ENCODE data around the gene ZNF202.

The ZNF202 gene

DNA sequence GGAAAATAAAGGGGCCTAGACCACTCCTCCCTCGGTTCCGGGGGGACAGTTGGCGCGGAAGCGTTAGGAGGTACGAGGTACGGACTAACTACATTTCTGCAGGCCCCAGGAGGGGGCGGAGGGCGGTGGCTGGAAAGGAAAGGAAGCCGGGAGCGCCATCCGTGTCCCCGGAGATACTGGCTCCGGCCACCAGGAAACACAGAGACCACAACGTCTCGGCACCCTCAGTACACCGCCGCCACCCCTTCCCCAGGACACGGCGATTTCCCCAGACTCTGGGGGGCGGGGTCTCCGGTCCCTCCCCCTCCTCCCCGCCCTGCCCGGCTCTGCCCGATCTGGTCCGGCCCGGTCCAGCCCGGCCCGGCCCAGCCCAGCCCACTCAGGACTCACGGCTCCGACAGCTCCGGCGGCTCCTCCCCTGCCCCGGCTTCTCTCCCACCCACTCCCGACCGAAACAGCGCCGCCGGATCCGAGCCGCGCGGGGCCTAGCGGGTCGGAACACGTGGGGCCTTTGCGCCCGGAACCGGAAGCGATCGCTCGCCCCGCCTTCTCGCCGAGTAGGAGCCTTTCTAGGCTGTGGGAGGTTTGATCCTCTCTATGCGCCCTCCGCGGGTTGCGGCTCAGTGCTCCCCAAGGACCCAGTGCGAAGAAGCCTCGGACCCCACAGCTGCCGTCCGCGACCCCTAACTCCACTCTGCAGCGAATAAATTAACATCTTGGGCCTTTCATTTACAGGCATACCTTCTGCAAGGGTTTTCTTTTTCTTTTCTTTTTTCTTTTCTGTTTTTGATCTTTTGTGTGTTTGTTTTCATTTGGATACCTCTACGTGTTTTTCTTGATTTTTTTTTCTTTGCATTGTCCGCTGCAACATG, at the start of gene ZNF202:
Gene ZNF202, minus strand, starts transcription at position 502 of the 872 bp plus-strand sequence. CDS start 10,772 bp downstream, outside the sequence.
- Histone ChIP-seq H3K4me2 (peak within 1 kb of the TSS; percentile 86 to 97 (median 92)), H3K27ac (peak within 1 kb of the TSS; percentile 83 to 96 (median 92)), H3K36me3 (peaks cover 30 to 40% (median 38%) of the 10 kb centered on the region in 11 experiments), H4K20me1 (peaks cover 0 to 47% (median 4%) of the 10 kb centered on the region in 11 experiments; a peak in 8 of 22 replicates), H3K4me1 (peaks cover 15 to 25% (median 20%) of the 10 kb centered on the region in 10 experiments), H3K27me3 (no peaks in the 10 kb centered on the region), H3K4me3 (peak within 1 kb of the TSS; percentile 74 to 91 (median 84)), H3K9ac (peak within 1 kb of the TSS; percentile 90 to 96 (median 94)), H3K9me3 (replicated peaks in 1 of 11) (peaks cover 7 to 27% (median 23%) of the 10 kb centered on the region in 11 experiments; a peak in 20 of 22 replicates)
- no peak for TF ChIP-seq Cebpa-rat (IDR thresholded peaks at IDR 0.05)

GRCh38 chr11:123783536-123783935, 42.1 kb upstream of the ZNF202 start:
- no peaks in the 10 kb centered on the region for H4K20me1 ChIP-seq
- no peaks in the 10 kb centered on the region for H3K27me3 ChIP-seq
- H3K9ac ChIP-seq, result no peak overlapping the region
- H3K27ac ChIP-seq, result no peak overlapping the region
- H3K4me3 ChIP-seq, result no peak overlapping the region
- no peak overlapping the region for H3K4me2 ChIP-seq
- H3K4me1 ChIP-seq, result peaks cover 0 to 10% (median 8%) of the 10 kb centered on the region in 10 experiments; a peak in 13 of 20 replicates
- no peak for TF ChIP-seq Cebpa-rat (IDR thresholded peaks at IDR 0.05)
- H3K36me3 ChIP-seq, result no peaks in the 10 kb centered on the region
- H3K9me3 ChIP-seq (replicated peaks in 1 of 11), result peaks cover 4 to 10% (median 9%) of the 10 kb centered on the region in 11 experiments; a peak in 12 of 22 replicates

DNA sequence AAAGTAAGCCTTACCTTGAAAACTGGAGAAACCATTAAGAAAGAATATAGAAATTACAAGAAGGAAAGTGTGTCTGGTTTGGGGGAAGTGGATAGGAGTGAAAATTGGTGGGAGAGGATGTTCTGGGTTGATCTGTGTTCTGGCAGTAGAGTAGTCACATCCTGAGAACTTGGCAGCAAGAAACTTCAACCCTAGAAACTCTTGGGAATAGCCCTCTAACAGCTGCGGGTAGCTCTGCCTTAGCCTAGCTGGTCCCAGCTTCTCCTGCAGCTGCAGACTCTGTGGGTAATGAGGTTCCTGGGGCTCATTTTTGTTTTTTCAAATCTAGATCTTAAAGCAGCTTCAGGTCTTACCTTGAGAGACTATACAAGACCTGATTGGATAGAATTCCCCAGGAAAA, 37.1 kb upstream of the ZNF202 start:
- peaks cover 5 to 19% (median 16%) of the 10 kb centered on the region in 11 experiments; a peak in 19 of 22 replicates for H3K9me3 ChIP-seq (replicated peaks in 1 of 11)
- H3K4me2 ChIP-seq, result peak overlapping the region in 8 of 11 experiments; percentile 5 to 52 (median 28); a peak in 13 of 22 replicates
- H3K27ac ChIP-seq, result no peak overlapping the region
- peaks cover 0 to 17% (median 13%) of the 10 kb centered on the region in 10 experiments; a peak in 13 of 20 replicates for H3K4me1 ChIP-seq
- H3K27me3 ChIP-seq, result no peaks in the 10 kb centered on the region
- no peaks in the 10 kb centered on the region for H4K20me1 ChIP-seq
- no peak for TF ChIP-seq Cebpa-rat (IDR thresholded peaks at IDR 0.05)
- no peak overlapping the region for H3K9ac ChIP-seq
- H3K36me3 ChIP-seq, result no peaks in the 10 kb centered on the region
- H3K4me3 ChIP-seq, result no peak overlapping the region

DNA sequence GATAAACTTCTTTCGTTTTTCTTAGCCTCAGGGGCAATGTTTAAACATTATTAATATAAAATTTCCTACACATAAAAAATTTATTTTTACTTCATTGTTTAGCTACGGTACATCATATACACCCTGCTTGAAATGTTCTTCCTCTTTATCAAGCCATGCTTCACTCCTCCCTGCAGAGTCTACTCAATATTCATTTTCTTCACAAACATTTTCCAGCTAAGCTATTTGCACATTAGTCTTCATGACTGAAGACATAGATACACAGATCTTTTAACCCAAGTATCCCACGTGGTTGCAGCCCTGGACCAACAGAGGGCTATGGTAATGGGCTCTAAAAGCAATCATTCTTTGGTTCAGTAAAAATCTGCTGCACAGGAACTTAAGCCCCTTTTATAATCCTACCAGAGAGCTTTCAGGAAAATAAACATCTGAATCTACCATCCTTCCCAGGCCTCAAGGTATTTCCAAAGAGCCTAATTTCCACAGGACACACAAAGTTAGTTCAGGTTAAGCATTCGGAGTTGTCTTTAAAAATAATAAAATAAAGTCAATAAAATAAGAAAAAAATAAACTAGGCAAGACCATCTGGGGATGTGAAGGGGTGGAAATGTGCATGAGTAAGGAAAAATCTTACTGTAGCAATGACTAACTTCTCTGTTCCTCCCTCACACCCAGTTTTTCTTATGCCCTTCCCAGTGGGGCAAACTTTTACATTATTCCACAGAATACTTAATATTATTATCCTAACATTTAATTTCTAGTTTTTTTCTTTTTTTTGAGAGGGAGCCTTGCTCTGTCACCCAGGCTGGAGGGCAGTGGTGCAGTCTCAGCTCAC, 34.5 kb upstream of the ZNF202 start:
- TF ChIP-seq Cebpa-rat (IDR thresholded peaks at IDR 0.05), result no peak
- no peak overlapping the region for H3K27ac ChIP-seq
- no peaks in the 10 kb centered on the region for H4K20me1 ChIP-seq
- H3K4me1 ChIP-seq, result peaks cover 0 to 17% (median 13%) of the 10 kb centered on the region in 10 experiments; a peak in 13 of 20 replicates
- H3K9me3 ChIP-seq (replicated peaks in 1 of 11), result peaks cover 17 to 42% (median 34%) of the 10 kb centered on the region in 11 experiments
- H3K4me2 ChIP-seq, result no peak overlapping the region
- no peaks in the 10 kb centered on the region for H3K27me3 ChIP-seq
- H3K4me3 ChIP-seq, result no peak overlapping the region
- H3K9ac ChIP-seq, result no peak overlapping the region
- H3K36me3 ChIP-seq, result no peaks in the 10 kb centered on the region

DNA sequence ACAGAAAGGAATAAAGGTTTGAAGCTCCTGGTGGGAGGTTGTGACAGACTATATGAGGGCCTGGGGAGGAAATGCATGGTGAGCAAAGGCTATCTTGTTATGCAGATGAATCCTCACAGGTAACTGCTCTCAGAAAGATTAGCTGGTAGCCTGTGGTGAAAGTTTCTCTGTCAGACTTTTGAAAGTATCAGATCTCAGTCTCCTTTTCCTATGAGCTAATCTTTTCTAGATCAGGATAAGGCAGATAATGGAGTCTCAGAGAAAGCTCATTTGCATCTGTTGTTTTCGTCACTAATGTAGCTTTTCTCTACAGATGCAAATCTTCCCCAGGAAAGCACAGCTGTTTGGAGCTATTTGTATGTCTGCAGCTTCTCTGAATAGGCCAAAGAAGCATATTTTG, 33.8 kb upstream of the ZNF202 start:
- no peaks in the 10 kb centered on the region for H4K20me1 ChIP-seq
- no peaks in the 10 kb centered on the region for H3K36me3 ChIP-seq
- H3K27ac ChIP-seq, result no peak overlapping the region
- TF ChIP-seq Cebpa-rat (IDR thresholded peaks at IDR 0.05), result no peak
- peaks cover 20 to 43% (median 37%) of the 10 kb centered on the region in 11 experiments for H3K9me3 ChIP-seq (replicated peaks in 1 of 11)
- H3K4me3 ChIP-seq, result no peak overlapping the region
- no peak overlapping the region for H3K4me2 ChIP-seq
- peaks cover 0 to 17% (median 13%) of the 10 kb centered on the region in 10 experiments; a peak in 13 of 20 replicates for H3K4me1 ChIP-seq
- no peak overlapping the region for H3K9ac ChIP-seq
- H3K27me3 ChIP-seq, result no peaks in the 10 kb centered on the region

- Histone ChIP-seq H3K4me3 (no peak overlapping the region), H4K20me1 (no peaks in the 10 kb centered on the region), H3K4me1 (peaks cover 0 to 12% (median 9%) of the 10 kb centered on the region in 10 experiments; a peak in 12 of 20 replicates), H3K27ac (no peak overlapping the region), H3K36me3 (no peaks in the 10 kb centered on the region), H3K27me3 (no peaks in the 10 kb centered on the region), H3K9me3 (replicated peaks in 1 of 11) (peaks cover 20 to 43% (median 37%) of the 10 kb centered on the region in 11 experiments), H3K9ac (no peak overlapping the region), H3K4me2 (no peak overlapping the region)
- TF ChIP-seq Cebpa-rat (IDR thresholded peaks at IDR 0.05), result no peak
These were observed 32.5 kb upstream of the ZNF202 start for GRCh38 chr11:123773959-123774358.

- no peak overlapping the region for H3K4me3 ChIP-seq
- no peak overlapping the region for H3K4me2 ChIP-seq
- no peaks in the 10 kb centered on the region for H4K20me1 ChIP-seq
- no peaks in the 10 kb centered on the region for H3K27me3 ChIP-seq
- peaks cover 0 to 3% (median 0%) of the 10 kb centered on the region in 10 experiments; a peak in 2 of 20 replicates for H3K4me1 ChIP-seq
- H3K9ac ChIP-seq, result no peak overlapping the region
- TF ChIP-seq Cebpa-rat (IDR thresholded peaks at IDR 0.05), result no peak
- H3K27ac ChIP-seq, result no peak overlapping the region
- no peaks in the 10 kb centered on the region for H3K36me3 ChIP-seq
- peaks cover 20 to 43% (median 37%) of the 10 kb centered on the region in 11 experiments for H3K9me3 ChIP-seq (replicated peaks in 1 of 11)
These were observed 31.6 kb upstream of the ZNF202 start for GRCh38 chr11:123773026-123773425.

DNA sequence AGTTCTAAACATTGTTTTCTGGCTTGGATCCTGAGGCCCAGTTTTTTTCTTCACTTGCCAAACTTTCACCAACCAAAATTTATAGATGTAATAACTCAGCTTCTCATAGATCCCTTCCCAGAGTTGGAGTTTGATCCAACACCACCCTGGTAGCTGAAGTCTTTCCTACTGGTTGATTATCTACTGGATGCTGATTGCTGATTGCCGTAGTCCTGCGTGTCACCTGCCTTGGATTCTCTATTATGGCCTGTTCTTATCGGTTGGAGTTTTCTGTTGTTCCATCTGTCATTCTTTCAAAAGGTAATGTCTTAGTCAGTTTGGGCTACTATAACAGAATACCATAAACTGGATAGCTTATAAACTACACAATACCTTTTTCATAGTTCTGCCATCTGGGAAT, 30.2 kb upstream of the ZNF202 start:
- H3K4me1 ChIP-seq, result 0 out of 20 replicates have a peak, but pooled peaks cover 0 to 3% (median 0%) of the 10 kb centered on the region in 10 experiments
- H3K36me3 ChIP-seq, result no peaks in the 10 kb centered on the region
- no peak overlapping the region for H3K4me2 ChIP-seq
- H3K4me3 ChIP-seq, result no peak overlapping the region
- no peak for TF ChIP-seq Cebpa-rat (IDR thresholded peaks at IDR 0.05)
- H3K9me3 ChIP-seq (replicated peaks in 1 of 11), result peaks cover 20 to 43% (median 37%) of the 10 kb centered on the region in 11 experiments
- H4K20me1 ChIP-seq, result no peaks in the 10 kb centered on the region
- H3K9ac ChIP-seq, result no peak overlapping the region
- no peaks in the 10 kb centered on the region for H3K27me3 ChIP-seq
- no peak overlapping the region for H3K27ac ChIP-seq

All from BLaER1 treated with 17β-estradiol and CSF1 and Interleukin-3, amounts not matched to agents 10 nM and 100 nM (cell line).